Lower leg skin (tissue), 4 donors: ENCODE measurements around the gene LRIG1. TPM values are rescaled to one million over a fixed set of nuclear protein-coding genes. Genes with fewer than 3 reads are reported as not detected.

Source experiments
- DNase-seq, 2 donors: peaks; one replicate each; pipeline ENCODE4 v3.0.0-alpha.2; 2019; ENCODE audit warnings: low spot score in 2 of 2
- H3K4me3 ChIP-seq: fragments of 200-600 bp; sonication (generic); 2 replicates; pipeline ENCODE4 v1.5.1; 2017; ENCODE audit warnings: mild to moderate bottlenecking, low read depth; ENCODE audit not compliant: poor library complexity, severe bottlenecking
- POLR2A ChIP-seq, 2 donors: fragments of 450-650 bp; IDR thresholded peaks; one replicate each; pipeline ENCODE4 v1.6.1; 2016 to 2017; ENCODE audit warnings: antibody characterized with exemption in 2 of 2, mild to moderate bottlenecking in 1 of 2, moderate library complexity in 1 of 2
- WGBS, 2 donors: methylation state at CpG; one replicate each; pipeline ENCODE4 v1.1.5; 2018; 5-methylcytosine and 5-hydroxymethylcytosine counted together
- intact Hi-C: fragments of 100-400 bp; cut with DNase I; formaldehyde crosslinking; loops from one replicate; pipeline ENCODE4 v1.15.0; 2023; ENCODE audit warnings: low total_unique reads
- total RNA-seq, 4 donors: library from RNA; depleted of rRNA; stranded (reverse); fragments of >200 nt; gene quantifications; one replicate each; pipeline ENCODE4 v1.1.0, GENCODE V29; 2016
- TF ChIP-seq, protein P1 (sequence below), 3 donors: fragments of 450-650 bp; IDR thresholded peaks; one replicate each; pipeline ENCODE4 v1.5.1; 2016; ENCODE audit warnings: antibody characterized with exemption in 3 of 3, mild to moderate bottlenecking in 3 of 3, moderate library complexity in 2 of 3

LRIG1 gene
- total RNA-seq, 4 donors from 2014 or later = 53.3 to 91.5 (median 69.8) TPM

DNA sequence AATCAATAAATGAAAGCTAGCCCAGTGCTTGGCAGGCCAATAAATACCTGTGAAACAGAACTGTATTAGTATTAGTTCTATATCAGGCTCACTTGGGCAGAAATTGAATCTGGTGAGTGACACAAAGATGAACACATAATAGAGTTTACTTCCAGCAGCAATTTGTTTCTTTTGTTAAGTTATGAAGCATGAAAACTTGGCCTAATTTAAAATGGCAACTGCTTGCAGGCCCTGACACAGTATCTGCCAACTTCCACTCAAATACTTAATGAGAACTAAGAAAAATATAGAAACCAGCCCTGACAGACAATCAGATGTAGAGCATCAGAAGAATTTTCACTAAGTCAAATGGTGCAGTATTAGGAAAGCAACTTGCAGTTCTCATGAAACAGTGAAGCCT, 37.6 kb upstream of the LRIG1 start:
- intact Hi-C loops = no loop called here
- H3K4me3 ChIP-seq = no peak overlapping the region
- no peak for TF ChIP-seq POLR2A (IDR thresholded peaks at IDR 0.05)
- TF ChIP-seq, protein P1, sequence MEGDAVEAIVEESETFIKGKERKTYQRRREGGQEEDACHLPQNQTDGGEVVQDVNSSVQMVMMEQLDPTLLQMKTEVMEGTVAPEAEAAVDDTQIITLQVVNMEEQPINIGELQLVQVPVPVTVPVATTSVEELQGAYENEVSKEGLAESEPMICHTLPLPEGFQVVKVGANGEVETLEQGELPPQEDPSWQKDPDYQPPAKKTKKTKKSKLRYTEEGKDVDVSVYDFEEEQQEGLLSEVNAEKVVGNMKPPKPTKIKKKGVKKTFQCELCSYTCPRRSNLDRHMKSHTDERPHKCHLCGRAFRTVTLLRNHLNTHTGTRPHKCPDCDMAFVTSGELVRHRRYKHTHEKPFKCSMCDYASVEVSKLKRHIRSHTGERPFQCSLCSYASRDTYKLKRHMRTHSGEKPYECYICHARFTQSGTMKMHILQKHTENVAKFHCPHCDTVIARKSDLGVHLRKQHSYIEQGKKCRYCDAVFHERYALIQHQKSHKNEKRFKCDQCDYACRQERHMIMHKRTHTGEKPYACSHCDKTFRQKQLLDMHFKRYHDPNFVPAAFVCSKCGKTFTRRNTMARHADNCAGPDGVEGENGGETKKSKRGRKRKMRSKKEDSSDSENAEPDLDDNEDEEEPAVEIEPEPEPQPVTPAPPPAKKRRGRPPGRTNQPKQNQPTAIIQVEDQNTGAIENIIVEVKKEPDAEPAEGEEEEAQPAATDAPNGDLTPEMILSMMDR (IDR thresholded peaks at IDR 0.05) = no peak
- DNase-seq = no peak

DNA sequence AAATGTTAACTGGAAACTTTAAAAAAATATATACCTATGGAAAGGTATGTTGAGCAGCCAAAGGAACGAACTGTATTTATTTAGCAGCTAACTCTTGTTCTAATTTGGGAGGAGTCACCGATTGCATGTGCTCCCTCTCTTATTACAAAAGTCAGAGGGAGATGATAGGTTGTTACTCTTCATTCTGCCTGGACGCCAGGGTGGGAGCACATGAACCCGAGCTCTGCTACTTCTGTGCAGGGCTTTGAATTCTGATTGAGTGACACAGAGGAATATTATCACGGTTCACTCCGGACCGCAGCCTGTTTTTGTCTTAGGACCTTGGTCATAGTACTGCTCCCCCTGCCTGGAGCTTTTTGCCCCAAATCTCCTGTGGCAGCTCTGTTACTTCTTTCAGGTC, 36.9 kb upstream of the LRIG1 start:
- no peak overlapping the region for H3K4me3 ChIP-seq
- DNase-seq = no peak
- intact Hi-C loops = no loop called here
- TF ChIP-seq, protein P1 (IDR thresholded peaks at IDR 0.05) = no peak
- no peak for TF ChIP-seq POLR2A (IDR thresholded peaks at IDR 0.05)
- WGBS, 2 donors = 88 to 95% methylated on average over 7 of the region's 7 CpGs

DNA sequence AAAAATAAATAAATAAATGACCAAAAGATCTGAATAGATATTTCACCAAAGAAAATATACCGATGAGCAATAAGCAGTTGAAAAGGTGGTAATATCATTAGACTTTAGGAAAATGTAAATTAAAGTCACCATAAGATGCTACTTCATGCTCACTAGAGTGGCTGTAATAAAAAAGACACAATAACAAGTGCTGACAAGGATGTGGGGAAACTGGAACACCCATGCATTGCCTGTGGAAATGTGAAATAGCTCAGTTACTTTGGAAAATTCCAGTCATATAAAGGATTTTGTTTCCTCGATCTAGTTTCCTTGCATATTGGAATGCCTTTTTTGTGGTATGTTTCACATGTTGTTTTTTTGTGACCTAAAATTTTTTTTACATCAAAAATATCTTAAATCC, 36.0 kb upstream of the LRIG1 start:
- intact Hi-C loops = no loop called here
- no peak for DNase-seq
- no peak for TF ChIP-seq POLR2A (IDR thresholded peaks at IDR 0.05)
- TF ChIP-seq, protein P1 (IDR thresholded peaks at IDR 0.05) = no peak
- H3K4me3 ChIP-seq = no peak overlapping the region
- 96 to 97% methylated on average over 2 of the region's 2 CpGs for WGBS, 2 donors

DNA sequence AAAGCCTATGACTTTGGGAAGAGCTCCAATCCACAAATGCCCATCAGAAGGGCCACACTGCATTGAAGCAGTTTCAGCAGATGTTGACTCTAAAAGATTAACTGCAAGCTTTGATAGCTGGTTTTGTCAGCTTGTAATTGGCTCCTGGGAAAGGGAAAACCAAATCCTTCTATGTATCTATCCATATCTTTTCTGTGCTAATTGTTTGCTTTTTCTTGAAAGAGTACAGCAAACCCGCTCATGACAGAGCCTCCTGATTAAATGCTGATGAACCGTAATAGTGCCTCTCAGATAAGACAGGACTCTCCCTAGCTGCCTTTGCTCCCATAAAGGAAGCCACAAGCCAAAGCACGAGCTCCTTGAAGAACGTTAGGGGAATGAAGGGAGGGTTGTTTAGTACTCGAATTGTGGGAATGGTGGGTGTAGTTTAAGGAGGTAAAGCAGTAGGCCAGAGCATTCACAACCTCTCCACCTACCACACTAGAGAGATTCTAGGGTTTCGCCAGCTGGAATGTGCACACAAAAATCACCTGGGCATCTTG, 33.6 kb upstream of the LRIG1 start:
- no peak overlapping the region for H3K4me3 ChIP-seq
- no peak for DNase-seq
- intact Hi-C loops = no loop called here
- 84 to 90% methylated on average over 6 of the region's 6 CpGs for WGBS, 2 donors
- TF ChIP-seq, protein P1 (IDR thresholded peaks at IDR 0.05) = no peak
- no peak for TF ChIP-seq POLR2A (IDR thresholded peaks at IDR 0.05)

DNA sequence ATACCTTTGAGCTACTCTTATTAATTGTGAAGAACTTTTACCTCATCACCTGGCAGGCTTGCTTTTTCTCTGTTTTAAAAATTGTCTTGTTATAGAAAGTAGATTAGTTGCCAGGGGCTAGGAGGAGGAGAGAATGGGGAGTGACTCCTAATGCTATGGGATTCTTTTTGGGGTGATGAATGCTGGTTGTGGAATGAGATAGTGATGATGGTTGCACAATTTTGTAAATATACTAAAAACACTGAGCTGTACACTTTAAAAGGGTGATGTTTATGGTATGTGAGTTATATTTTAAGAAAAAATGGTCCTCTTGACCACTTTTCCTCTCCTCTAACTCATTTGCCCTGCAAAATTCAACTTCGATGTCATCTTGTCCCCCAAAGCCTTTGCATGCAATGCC, 31.8 kb upstream of the LRIG1 start:
- no peak for DNase-seq
- intact Hi-C loops = no loop called here
- H3K4me3 ChIP-seq = no peak overlapping the region
- WGBS, 2 donors = 89 to 97% methylated on average over 1 of the region's 1 CpG
- TF ChIP-seq, protein P1 (IDR thresholded peaks at IDR 0.05) = no peak
- no peak for TF ChIP-seq POLR2A (IDR thresholded peaks at IDR 0.05)

DNA sequence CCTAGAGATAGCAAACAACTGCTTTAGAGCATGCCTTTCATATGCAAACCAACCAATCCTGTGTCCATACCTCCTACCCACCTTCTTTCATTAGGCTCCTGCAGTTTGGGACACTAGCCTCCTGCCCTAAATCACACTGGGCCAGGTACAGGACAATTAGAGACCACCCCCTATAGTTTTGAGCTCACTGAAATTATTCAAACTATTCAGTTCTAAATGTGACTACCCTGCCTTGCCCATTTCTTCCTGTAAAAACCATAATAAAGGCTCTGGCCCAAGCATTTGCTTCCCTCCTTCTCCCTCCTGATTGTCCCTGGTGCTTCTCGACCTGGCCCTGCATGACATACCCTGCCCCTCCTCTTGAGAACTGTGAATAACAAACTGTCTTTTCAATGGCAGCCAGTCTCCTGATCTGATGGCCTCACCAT, 31.4 kb upstream of the LRIG1 start:
- intact Hi-C loops = no loop called here
- no peak for DNase-seq
- WGBS, 2 donors = 78 to 91% methylated on average over 1 of the region's 1 CpG

More for the DNA sequence above, 31.4 kb upstream of the LRIG1 start:
- no peak overlapping the region for H3K4me3 ChIP-seq
- TF ChIP-seq POLR2A (IDR thresholded peaks at IDR 0.05) = no peak
- TF ChIP-seq, protein P1 (IDR thresholded peaks at IDR 0.05) = no peak
